ENCODE results near the gene PLOD1. TPM values are rescaled to one million over a fixed set of nuclear protein-coding genes. Genes with fewer than 3 reads are reported as not detected.
"Not testable (repeated sequence)": the region's sequence is repeated elsewhere in the genome, so short reads cannot be mapped to it uniquely, and the experiment has no call there.

PLOD1 gene
- 103 and 104 TPM in 2 replicates for total RNA-seq (2014; rRNA removed; shearing (Covaris generic))

DNA sequence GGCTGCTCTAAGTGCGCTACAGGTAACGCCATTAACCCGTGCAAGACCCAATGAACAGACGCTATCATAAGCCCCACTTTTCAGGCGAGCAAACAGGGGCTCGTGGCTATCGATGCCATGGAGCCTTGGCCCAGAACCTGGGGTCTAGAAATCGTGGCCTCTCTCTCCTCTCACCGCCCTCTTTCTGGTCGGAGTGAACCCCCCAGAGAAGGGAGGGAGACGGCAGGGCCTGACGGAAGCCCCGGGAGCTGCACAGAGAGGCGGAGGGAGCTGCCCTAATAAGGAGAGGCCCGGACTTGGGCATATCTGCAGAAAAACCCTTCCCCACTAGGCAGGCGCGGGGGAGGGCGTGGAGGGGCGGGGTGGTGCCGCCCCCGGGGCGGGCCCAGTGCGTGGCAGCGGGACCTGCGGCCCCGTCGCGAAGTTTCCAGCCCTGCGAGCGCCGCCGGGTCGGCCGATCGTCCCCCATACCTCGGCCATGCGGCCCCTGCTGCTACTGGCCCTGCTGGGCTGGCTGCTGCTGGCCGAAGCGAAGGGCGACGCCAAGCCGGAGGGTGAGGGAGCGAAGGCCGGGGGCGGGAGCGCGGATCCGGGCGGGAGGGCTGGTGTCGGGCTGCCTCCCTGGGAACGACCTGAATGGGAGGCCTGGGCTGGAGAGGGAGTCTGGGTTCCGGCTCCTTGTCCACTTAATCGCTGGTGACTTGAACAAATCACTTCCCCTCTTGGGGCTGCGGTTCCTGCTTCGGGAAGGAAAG, at the start of gene PLOD1:
Gene PLOD1 (plus strand): TSS at position 416 of the 755 bp plus-strand sequence. CDS start 63 bp downstream, at position 479.
- DNase-seq (ENCODE audit: low spot score): peak; percentile 82
- in situ Hi-C loops (cut with HindIII; ENCODE audit: low sequenced_read_pairs): no loop called here

DNA sequence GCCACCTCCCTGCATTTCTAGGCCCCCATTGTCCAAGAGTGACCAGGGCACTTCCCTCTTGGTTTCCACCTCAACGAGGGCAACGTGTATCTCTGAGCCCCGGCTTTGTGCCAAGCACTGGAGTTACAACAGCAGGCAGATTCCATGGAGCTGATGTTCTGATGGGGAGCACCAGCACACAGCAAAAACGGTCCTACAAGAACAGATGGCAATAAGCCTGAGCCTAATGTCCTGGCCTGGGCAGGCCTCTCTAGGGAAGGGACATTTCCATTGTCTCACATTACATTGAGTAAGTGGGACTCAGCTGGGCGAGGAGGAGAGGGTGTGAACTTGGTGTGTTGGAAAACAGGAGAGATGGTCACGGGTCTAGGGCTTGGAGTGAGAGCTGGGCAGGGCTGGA, 48.6 kb upstream of the PLOD1 start:
- DNase-seq (ENCODE audit: low spot score): no peak
- in situ Hi-C loops (cut with HindIII; ENCODE audit: low sequenced_read_pairs): no loop called here

DNA sequence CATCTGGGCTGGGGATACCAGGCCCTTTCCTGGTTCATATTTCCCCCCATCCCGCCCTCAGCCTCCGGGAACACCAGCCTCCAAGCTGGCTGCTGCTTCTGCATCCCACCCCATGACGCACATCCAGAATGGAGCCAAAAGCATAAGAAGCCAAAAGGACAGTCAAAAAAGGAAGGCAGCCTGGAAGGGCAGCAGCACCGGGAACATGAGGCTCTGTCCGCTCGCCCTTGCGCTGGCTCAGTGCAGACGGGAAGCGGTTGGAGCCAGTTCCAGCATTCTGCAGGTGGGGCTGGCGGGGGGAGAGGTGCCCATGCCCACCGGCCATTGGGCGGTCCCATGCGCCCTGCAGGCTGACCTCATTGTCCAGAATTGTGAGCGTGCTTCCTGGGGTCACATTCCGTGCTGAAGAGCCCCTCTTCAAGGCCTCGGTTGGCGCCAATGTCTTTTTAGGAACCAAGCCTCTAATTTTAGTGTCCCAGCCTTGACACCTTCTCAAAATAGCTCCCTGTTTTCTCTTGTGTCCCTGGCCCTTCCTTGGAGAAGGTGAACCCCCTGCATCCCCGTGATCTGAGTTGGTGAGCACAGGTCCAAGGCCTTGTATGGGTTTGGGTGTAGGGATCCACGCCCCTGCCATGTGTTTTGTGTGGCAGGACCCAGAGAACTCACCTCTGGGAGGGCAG, 47.4 kb upstream of the PLOD1 start:
- in situ Hi-C loops (cut with HindIII; ENCODE audit: low sequenced_read_pairs): no loop called here
- DNase-seq (ENCODE audit: low spot score): no peak

DNA sequence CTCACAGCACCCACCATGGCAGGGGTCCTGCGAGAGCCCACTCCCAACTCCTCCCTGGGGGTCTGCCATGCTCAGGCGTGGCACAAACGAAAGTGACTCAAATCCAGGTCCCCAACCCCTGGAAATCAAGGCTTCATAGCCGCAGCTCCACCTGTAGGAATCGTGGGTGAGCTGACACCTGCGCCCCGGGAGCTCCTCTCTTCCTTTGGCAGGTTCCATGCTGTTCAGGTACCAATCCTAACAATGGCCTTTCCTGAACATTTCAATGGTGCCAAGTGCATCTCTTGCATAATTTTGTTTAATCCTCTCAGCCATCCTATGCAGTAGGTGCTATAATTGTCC, 46.9 kb upstream of the PLOD1 start:
- no peak for DNase-seq (ENCODE audit: low spot score)
- in situ Hi-C loops (cut with HindIII; ENCODE audit: low sequenced_read_pairs): no loop called here

DNA sequence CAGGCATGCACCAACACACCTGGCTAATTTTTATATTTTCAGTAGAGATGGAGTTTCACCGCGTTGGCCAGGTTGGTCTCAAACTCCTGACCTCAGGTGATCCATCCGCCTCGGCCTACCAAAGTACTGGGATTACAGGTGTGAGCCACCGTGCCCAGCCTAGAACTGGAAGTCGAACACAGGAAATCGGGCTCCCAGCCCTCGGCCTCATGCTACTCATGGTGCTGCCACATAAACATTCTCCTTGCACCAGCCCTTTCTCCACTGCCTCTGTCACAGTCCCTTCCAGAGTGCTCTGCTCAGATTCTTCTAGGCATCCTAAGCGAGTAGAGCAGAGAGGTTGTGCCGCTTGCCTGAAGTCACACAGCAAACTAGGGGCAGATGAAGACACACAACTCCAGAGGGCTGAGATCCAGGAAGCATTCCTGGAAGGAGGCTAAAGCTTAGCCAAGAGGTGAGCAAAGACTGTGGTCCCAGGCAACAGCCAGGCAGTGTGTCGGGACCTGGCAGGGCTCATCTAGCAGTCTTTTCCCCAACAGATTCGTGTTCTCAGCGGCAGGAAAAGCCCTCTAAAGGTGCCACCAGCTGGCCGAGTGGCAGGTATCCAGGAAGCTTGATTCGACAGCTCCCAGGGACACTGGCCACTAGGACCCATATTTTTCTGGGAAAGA, 46.2 kb upstream of the PLOD1 start:
- peak; percentile 77 for DNase-seq (ENCODE audit: low spot score)
- in situ Hi-C loops (cut with HindIII; ENCODE audit: low sequenced_read_pairs): no loop called here

DNA sequence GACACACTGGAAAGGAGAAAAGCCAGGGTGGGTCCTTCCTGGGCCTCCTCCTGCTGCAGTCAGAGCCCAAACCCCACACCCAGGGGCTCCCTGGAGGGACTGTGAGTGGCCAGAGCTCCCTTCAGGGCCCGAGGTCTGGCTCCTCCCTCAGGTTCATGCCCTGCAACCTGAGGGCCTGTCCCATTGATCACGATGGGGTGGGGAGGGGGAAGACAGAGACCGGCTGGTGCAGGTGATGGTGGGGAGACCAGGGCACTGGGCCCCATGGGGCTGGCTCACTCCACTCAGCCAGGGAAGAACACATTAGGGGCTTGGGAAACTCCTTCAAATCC, 45.7 kb upstream of the PLOD1 start:
- DNase-seq (ENCODE audit: low spot score): no peak
- in situ Hi-C loops (cut with HindIII; ENCODE audit: low sequenced_read_pairs): no loop called here

DNA sequence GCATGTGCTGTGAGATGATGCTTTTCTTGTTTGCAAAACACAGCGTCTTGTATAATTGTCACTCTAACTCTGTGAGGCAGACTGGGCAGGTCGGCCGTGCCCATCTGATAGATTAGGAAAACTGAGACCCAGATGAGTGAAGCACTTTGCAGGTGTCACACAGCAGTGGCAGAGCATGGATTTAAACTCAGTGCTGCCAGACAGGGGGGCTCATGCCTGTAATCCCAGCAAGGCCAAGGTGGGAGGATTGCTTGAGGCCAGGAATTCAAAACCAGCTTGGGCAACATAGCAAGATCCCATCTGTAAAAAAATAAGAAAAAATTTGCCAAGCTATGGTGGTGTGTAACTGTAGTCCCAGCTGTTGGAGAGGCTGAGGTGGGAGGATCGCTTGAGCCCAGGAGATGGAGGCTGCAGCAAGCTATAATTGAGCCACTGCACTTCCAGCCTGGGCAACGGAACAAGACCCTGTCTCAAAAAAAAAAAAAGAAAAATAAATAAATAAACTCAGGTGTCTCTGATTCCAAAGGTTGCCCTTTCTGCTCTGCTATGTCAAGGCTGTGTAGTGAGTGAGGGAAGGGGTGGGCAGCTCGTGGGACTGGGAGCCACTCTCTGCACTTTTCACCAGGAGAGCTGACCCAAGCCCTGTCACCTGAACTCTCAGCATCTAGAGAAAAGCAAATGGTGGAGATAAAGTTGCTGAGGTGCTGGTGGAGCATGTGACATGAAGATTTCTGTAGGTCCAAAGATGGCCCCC, 42.9 kb upstream of the PLOD1 start:
- DNase-seq (ENCODE audit: low spot score): no peak

DNA sequence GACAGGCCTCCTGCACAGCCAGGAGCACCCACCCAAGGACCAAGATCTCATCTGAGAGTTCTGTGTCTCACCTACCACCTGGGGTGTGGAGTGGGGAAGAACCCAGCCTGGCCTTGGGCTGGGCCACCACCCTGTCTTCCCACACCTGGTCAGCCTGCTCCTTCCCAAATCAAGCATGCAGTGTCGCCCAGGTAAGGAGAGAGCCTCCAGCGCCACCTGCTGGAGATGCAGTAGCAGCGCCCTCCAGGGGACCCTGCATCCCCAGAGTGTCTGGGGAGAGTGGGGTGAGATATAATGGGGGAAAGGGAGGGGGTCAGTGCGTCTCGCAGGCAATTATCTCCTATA, 40.6 kb upstream of the PLOD1 start:
- DNase-seq (ENCODE audit: low spot score): peak; percentile 45
- in situ Hi-C loops (cut with HindIII; ENCODE audit: low sequenced_read_pairs): no loop called here

More for the DNA sequence above, 42.9 kb upstream of the PLOD1 start:
- in situ Hi-C loops (cut with HindIII; ENCODE audit: low sequenced_read_pairs): no loop called here

DNA sequence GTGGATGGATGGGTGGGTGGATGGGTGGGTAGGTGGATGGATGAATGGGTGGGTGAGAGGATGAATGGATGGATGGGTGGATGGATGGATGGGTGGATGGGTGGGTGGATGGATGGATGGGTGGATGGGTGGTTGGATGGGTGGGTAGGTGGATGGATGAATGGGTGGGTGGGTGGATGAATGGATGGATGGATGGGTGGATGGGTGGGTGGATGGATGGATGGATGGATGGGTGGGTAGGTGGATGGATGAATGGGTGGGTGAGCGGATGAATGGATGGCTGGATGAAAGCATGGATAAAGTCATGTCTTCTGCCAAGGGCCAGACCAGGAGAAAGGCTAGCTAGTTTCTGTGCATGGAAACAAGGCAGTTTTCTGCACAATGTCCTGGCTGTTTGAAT, 40.0 kb upstream of the PLOD1 start:
- in situ Hi-C loops (cut with HindIII; ENCODE audit: low sequenced_read_pairs); DNase-seq (ENCODE audit: low spot score): not testable (repeated sequence)

DNA sequence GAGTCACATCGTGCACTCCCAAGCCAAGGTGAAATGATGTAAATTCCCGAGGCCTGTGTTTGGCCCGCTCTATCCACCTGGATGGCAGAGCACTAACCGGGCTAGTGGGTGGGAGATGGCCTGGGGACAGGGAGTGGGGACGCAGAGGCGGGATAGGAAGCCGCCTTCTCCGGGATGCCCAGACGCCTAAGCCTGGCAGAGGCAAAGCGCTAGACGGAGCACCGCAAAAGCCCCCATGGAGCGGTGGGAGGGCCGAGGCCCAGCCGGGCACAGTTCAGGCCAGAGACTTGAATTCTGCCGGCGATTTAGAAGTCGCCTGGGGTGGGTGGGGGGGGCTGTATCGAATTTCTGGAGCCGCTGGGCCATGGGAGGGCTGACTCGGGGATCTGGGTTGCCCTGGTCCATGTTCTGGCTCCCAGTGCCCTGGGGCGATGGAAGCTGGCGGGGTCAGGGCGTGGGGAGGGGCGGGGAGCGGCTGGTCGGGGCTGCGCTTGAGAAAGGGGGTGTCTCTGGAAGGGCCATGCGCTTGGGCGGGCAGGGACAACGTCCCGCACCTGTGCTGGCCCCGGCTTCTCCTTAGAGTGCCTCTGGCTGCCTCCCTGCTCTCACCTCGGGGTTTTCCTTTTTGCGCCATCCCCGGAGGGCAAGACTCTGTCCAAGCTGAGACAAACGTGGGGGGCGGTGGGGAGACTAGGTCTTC, 36.3 kb upstream of the PLOD1 start:
- in situ Hi-C loops (cut with HindIII; ENCODE audit: low sequenced_read_pairs): no loop called here
- DNase-seq (ENCODE audit: low spot score): no peak

DNA sequence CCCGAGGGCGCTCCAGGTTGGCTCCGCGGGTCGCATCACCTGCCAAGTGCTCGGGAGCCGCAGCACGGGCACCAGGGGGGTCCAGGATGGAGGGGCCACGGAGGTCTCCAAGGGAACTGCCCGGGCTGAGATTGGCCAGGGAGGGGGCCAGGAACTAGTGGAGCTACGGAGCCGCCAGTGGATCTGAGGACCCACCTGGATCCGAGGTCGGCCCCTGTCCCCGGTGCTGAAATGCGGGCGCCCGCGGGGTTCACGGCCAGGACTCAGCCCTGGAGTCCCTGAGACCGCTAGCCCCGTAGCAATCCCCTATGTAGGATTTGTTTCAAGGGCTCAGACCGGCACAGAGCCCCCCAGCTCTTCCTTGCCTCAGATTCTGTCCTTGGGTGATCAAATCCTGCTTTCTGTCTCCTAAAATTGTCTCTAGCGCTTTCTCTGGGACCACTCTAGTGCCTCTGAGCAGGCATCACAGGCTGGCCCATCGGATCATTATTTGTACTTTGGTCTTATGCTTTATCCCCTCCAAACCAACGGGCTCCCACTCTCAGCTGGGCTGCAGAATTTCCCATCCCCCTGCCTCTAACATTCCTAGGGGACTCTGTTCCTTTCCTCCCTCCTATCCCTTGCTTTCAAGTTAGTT, 35.6 kb upstream of the PLOD1 start:
- in situ Hi-C loops (cut with HindIII; ENCODE audit: low sequenced_read_pairs): no loop called here
- no peak for DNase-seq (ENCODE audit: low spot score)

DNA sequence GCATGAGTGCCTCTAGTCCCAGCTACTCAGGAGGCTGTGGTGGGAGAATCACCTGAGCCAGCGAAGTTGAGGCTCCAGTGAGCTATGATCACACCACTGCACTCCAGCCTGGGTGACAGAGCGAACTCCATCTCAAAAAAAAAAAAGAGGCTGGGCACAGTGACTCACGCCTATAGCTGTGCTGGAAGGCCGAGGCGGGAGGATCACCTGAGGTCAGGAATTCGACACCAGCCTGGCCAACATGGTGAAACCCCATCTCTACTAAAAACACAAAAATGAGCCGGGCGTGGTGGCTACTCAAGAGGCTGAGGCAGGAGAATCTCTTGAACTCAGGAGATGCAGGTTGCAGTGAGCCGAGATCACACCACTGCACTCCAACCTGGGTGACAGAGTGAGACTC, 33.1 kb upstream of the PLOD1 start:
- in situ Hi-C loops (cut with HindIII; ENCODE audit: low sequenced_read_pairs): not testable (repeated sequence)

DNA sequence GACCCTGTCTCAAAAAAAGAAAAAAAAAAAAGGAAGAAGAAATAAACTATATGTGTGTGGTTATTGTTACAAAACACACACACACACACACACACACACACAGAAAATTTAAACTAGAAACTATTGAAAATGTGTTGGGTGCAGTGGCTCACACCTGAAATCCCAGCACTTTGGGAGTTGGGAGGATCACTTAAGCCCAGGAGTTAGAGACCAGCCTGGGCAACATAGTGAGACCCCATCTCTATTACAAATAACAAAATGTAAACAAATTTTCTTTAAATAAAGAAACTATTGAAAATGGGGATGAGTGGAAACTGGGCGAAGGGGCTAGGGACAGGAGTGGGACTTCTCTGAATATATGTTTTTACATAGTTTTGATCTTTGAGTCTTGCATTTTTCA, 31.3 kb upstream of the PLOD1 start:
- no peak for DNase-seq (ENCODE audit: low spot score)
- in situ Hi-C loops (cut with HindIII; ENCODE audit: low sequenced_read_pairs): no loop called here

More for the DNA sequence above, 33.1 kb upstream of the PLOD1 start:
- DNase-seq (ENCODE audit: low spot score): not testable (repeated sequence)

DNA sequence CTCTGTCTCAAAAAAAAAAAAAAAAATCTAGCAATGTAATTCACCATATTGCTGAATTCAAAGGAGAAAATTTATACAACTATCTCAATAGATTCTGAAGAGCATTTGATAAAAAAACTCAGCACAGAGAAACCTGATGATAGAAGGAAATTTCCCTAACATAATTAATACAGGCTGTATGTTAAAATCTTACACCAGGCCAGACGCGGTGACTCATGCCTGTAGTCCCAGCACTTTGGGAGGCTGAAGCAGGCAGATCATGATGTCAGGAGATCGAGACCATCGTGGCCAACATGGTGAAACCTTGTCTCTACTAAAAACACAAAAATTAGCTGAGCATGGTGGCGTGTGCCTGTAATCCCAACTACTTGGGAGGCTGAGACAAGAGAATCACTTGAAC, 30.4 kb upstream of the PLOD1 start:
- in situ Hi-C loops (cut with HindIII; ENCODE audit: low sequenced_read_pairs); DNase-seq (ENCODE audit: low spot score): not testable (repeated sequence)

DNA sequence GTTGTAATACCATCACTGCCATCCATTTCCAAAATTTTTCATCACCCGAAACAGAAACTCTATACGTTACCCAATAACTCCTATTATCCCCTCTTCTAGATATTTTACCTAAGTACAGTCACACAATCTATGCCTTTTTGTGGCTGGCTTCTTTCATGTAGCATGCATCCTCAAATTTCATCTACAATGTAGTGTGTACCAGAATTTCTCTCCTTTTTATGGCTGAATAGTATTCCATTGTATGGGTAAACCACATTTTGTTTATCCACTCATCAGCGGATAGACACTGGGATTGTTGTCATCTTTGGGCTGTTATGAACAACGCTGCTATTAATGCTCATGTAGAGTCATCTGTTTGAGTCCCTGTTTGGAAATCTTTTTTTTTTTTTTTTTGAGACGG, 29.5 kb upstream of the PLOD1 start:
- no peak for DNase-seq (ENCODE audit: low spot score)
- in situ Hi-C loops (cut with HindIII; ENCODE audit: low sequenced_read_pairs): no loop called here

DNA sequence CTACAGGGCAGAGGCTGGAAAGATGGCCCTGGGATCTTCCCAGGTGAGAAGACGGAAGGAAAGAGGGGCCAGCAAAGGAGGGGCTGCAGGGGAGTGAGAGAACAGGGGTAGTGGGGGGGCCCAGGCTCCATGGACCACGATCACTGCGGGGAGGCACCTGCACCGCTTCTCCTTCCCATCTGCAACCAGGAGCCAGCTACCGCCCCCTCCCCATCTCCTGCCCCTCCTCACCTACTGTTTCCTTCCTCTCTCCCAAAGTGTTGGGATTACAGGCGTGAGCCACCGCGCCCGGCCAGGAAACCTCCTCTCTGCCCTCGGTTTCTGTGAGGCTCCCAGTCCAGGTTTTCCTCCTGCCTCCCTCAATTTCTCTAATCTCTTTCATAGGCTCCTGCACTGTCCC, 27.6 kb upstream of the PLOD1 start:
- no peak for DNase-seq (ENCODE audit: low spot score)
- in situ Hi-C loops (cut with HindIII; ENCODE audit: low sequenced_read_pairs): no loop called here

DNA sequence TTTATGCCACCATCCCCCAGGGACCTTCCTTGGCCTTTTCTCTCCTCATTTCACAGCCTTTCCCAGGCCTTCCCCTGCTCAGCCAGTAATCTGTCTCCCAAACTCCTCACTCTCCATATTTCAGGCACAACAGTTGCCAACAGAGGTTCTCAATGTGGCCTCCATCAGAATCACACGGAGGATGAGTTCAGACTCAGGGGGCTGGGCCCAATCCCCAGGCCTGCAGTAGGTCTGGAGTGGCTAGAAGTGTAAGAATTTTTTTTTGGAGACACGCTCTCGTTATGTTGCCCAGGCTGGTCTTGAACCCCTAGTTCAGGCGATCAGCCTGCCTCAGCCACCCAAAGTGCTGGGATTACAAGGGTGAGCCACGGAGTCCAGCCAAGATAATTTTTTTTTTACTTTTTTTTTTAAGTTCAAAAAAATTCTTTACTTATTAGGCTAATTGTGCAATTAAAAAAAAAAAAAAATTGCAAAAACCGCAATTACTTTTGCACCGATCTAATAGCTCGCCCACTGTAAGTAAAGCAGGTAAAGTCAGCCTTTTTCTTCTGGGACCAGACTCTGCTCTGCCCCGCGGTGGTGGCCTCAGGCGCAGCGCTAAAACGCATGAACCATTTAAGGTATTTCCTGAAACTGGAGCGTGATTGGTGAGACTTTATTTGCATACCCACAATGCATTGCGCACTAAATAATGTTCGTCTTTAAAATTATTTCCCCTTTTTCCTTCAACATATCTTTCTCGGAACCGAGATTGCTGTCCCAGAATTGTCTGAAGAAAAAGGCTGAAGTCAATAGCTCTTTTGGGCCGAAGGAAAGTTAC, 27.0 kb upstream of the PLOD1 start:
- in situ Hi-C loops (cut with HindIII; ENCODE audit: low sequenced_read_pairs): no loop called here
- peak; percentile 96 for DNase-seq (ENCODE audit: low spot score)

DNA sequence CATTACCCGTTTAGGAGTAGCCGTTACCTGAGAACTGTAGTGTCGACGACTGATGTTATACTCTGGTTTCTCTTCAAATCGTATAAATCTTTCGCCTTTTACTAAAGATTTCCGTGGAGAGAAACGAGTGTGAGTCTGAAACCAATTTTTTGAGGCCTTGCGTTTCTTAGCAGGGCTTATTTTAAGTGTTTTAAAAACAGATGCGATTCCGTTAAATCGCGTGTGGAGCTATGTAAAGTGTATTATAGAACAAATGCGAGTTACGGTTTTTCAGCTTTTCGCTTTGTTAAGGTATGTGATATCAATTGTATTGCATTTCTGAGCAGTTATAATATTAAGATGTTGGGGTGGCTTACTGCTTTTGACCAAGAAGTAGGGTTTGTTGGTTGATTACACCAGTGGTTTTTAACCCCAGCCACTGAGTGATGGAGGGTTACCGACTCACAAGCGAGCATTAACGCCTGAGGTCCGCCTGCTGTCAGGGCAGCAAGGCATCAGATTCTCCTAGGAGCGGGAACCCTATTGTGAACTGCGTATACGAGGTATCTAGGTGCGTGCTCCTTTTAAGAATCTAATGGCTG, 26.3 kb upstream of the PLOD1 start:
- in situ Hi-C loops (cut with HindIII; ENCODE audit: low sequenced_read_pairs): no loop called here
- DNase-seq (ENCODE audit: low spot score): peak; percentile 95
